ENCODE results near the gene NEU1. TPM values are rescaled to one million over a fixed set of nuclear protein-coding genes. Genes with fewer than 3 reads are reported as not detected.
"Not testable (repeated sequence)": the region's sequence is repeated elsewhere in the genome, so short reads cannot be mapped to it uniquely, and the experiment has no call there.

NEU1 gene
- total RNA-seq, 1 donor from 2014 or later, result 74.8 TPM

DNA sequence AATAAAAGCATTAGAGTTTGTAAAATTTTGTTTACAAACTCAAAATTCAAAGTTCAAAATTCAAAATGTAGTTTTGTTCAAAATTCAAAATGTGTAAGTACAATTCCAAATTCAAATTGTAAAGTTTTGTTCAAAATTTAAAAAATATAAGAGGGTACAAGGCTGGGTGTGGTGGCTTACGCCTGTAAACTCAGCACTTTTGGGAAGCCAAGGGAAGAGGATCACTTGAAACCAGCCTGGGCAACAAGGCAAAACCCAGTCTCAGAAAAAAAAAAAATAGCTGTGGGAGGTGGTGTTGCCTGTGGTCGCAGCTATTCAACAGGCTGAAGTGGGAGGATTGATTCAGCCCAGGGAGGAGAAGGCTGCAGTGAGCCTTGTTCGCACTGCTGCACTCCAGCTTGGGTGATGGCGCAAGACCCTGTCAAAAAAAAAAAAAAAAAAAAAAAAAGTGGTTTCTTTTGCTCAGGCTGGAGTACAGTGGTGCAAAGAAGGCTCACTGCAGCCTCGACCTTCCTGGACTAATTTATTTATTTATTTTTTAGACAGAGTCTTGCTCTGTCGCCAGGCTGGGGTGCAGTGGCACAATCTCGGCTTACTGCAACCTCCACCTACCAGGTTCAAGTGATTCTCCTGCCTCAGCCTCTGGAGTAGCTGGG, 44.7 kb upstream of the NEU1 start:
- peaks cover 26% of the 10 kb centered on the region for H3K4me1 Mint-ChIP-seq (ENCODE audit: unreplicated experiment)
- DNase-seq (ENCODE audit: extremely low spot score, unreplicated experiment), result no peak
- no peak overlapping the region for H3K27ac Mint-ChIP-seq (ENCODE audit: unreplicated experiment)
- no peaks in the 10 kb centered on the region for H3K9me3 Mint-ChIP-seq (ENCODE audit: unreplicated experiment)
- H3K36me3 Mint-ChIP-seq (ENCODE audit: unreplicated experiment), result peaks cover 1% of the 10 kb centered on the region
- H3K4me3 Mint-ChIP-seq (ENCODE audit: unreplicated experiment), result no peak overlapping the region
- H3K27me3 Mint-ChIP-seq (ENCODE audit: unreplicated experiment), result peaks cover 4% of the 10 kb centered on the region
- TF ChIP-seq, protein P1, sequence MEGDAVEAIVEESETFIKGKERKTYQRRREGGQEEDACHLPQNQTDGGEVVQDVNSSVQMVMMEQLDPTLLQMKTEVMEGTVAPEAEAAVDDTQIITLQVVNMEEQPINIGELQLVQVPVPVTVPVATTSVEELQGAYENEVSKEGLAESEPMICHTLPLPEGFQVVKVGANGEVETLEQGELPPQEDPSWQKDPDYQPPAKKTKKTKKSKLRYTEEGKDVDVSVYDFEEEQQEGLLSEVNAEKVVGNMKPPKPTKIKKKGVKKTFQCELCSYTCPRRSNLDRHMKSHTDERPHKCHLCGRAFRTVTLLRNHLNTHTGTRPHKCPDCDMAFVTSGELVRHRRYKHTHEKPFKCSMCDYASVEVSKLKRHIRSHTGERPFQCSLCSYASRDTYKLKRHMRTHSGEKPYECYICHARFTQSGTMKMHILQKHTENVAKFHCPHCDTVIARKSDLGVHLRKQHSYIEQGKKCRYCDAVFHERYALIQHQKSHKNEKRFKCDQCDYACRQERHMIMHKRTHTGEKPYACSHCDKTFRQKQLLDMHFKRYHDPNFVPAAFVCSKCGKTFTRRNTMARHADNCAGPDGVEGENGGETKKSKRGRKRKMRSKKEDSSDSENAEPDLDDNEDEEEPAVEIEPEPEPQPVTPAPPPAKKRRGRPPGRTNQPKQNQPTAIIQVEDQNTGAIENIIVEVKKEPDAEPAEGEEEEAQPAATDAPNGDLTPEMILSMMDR (IDR thresholded peaks at IDR 0.05), result no peak

DNA sequence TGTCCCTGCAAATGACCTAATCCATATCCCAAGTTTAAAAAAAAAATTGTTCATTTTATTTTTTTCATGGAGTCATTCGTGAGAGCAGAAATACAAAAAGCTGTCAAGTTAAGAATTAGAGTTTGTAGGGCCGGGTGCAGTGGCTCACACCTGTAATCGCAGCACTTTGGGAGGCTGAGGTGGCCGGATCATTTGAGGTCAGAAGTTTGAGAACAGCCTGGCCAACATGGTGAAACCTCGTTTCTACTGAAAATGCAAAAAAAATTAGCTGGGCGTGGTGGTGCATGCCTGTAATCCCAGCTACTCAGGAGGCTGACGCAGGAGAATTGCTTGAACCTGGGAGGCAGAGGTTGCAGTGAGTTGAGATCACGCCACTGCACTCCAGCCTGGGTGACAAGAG, 44.1 kb upstream of the NEU1 start:
- not testable (repeated sequence) for H3K4me3 Mint-ChIP-seq (ENCODE audit: unreplicated experiment); H3K36me3 Mint-ChIP-seq (ENCODE audit: unreplicated experiment); DNase-seq (ENCODE audit: extremely low spot score, unreplicated experiment); H3K27me3 Mint-ChIP-seq (ENCODE audit: unreplicated experiment); H3K9me3 Mint-ChIP-seq (ENCODE audit: unreplicated experiment); H3K27ac Mint-ChIP-seq (ENCODE audit: unreplicated experiment)
- peaks cover 25% of the 10 kb centered on the region for H3K4me1 Mint-ChIP-seq (ENCODE audit: unreplicated experiment)

DNA sequence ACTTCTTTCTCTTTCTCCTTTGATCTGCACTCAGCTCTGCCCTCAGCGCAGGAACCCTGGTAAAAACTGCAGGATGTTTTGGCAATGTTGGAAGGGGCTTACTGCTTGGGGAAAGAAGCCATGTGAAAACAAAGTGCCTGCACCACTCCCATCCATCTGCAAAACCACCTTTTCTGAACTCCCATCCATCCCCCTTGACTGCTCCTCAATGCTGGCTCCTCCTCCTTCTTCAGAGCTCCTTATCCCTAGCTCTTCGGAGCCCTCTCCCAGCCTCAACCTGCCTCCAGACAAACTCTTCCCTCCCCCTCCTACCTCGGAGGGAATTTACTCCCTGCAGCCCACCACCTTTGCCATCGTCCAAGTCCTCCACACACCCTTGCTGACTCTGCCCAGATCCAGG, 43.5 kb upstream of the NEU1 start:
- no peaks in the 10 kb centered on the region for H3K9me3 Mint-ChIP-seq (ENCODE audit: unreplicated experiment)
- TF ChIP-seq, protein P1 (IDR thresholded peaks at IDR 0.05), result no peak
- no peak overlapping the region for H3K4me3 Mint-ChIP-seq (ENCODE audit: unreplicated experiment)
- H3K27me3 Mint-ChIP-seq (ENCODE audit: unreplicated experiment), result peaks cover 4% of the 10 kb centered on the region
- H3K4me1 Mint-ChIP-seq (ENCODE audit: unreplicated experiment), result peaks cover 24% of the 10 kb centered on the region
- no peak for DNase-seq (ENCODE audit: extremely low spot score, unreplicated experiment)
- H3K27ac Mint-ChIP-seq (ENCODE audit: unreplicated experiment), result no peak overlapping the region
- H3K36me3 Mint-ChIP-seq (ENCODE audit: unreplicated experiment), result peaks cover 1% of the 10 kb centered on the region

DNA sequence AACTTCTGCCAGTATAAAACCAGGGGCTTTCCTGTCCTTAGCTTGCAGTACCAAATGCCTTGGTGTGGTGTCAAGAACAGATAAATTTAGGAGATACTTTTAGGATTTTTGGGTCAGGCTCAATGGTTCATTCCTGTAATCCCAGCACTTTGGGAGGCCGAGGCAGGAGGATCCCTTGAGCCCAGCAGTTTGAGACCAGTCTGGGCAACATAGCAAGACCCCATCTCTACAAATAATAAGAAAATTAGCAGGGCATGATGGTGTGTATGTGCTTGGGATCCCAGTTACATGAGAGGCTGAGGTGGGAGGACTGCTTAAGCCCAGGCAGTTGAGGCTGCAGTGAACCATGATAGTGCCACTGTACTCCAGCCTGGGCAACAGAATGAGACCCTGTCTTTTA, 42.4 kb upstream of the NEU1 start:
- H3K27me3 Mint-ChIP-seq (ENCODE audit: unreplicated experiment), result peaks cover 4% of the 10 kb centered on the region
- no peak overlapping the region for H3K27ac Mint-ChIP-seq (ENCODE audit: unreplicated experiment)
- peaks cover 19% of the 10 kb centered on the region for H3K4me1 Mint-ChIP-seq (ENCODE audit: unreplicated experiment)
- DNase-seq (ENCODE audit: extremely low spot score, unreplicated experiment), result no peak
- H3K9me3 Mint-ChIP-seq (ENCODE audit: unreplicated experiment), result no peaks in the 10 kb centered on the region
- no peak overlapping the region for H3K4me3 Mint-ChIP-seq (ENCODE audit: unreplicated experiment)
- peaks cover 1% of the 10 kb centered on the region for H3K36me3 Mint-ChIP-seq (ENCODE audit: unreplicated experiment)
- TF ChIP-seq, protein P1 (IDR thresholded peaks at IDR 0.05), result no peak

DNA sequence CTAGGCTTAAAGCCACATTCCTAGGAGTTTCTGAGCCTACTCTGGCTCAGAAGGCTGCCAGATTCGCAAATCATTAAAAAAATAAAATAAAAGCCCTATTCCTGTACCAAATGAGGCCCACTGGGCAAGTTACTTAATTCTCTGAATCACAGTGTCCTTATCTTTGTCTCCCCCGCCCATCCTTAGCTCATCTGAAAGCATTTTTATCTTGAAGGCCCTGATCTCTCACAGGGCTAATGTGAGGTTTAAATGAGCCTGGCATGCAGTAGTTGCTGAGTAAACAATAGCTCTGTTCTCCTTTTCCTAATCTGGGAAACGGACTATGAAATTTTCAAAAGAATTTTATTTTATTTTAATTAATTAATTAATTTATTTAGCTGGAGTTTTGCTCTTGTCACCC, 41.3 kb upstream of the NEU1 start:
- DNase-seq (ENCODE audit: extremely low spot score, unreplicated experiment), result no peak
- H3K36me3 Mint-ChIP-seq (ENCODE audit: unreplicated experiment), result peaks cover 1% of the 10 kb centered on the region
- no peaks in the 10 kb centered on the region for H3K9me3 Mint-ChIP-seq (ENCODE audit: unreplicated experiment)
- H3K27me3 Mint-ChIP-seq (ENCODE audit: unreplicated experiment), result peaks cover 4% of the 10 kb centered on the region
- H3K4me1 Mint-ChIP-seq (ENCODE audit: unreplicated experiment), result peaks cover 23% of the 10 kb centered on the region
- H3K4me3 Mint-ChIP-seq (ENCODE audit: unreplicated experiment), result no peak overlapping the region
- no peak overlapping the region for H3K27ac Mint-ChIP-seq (ENCODE audit: unreplicated experiment)
- TF ChIP-seq, protein P1 (IDR thresholded peaks at IDR 0.05), result no peak

Data from osteocyte (in vitro differentiated cells).